ENCODE measurements around the gene GLCE.

DNA sequence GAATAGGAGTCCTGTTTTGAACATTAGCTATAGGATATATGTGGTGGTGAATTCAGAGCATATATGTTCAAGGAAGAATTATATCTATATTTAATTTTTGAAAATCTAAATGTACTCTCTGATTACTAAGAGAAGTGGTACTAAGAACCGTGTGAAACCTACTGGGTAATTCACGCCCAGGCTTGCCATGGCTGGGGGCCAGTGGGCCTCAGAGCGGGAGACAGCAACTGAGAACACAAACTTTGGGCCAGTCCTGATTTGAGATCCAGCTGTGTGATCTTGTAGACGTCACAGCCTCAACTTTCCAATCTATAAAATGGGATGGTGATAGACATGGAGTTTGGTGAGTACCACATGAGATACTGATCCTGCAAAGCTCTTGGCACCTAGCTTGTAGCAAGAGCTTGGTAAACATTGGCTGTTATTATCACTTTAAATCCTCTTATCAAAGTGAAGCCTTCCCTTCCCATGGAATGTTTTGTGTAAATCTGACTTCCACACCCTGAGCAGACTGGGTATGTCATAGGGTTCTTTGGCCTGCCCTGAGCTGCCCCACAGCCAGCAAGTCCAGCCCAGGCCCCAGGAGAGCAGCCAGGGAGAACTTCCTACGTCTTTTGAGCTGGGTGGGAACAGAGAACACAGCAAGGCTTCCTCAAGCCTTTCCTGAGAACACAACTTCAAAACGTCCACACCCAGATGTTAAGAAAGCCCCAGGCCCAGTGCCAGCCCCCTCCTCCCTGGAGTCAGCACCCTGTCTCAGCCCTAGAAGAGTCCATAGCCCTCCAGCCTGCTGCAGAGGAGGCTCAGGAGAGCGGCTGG, 130.1 kb downstream of the GLCE start:
- TF ChIP-seq, protein P1, sequence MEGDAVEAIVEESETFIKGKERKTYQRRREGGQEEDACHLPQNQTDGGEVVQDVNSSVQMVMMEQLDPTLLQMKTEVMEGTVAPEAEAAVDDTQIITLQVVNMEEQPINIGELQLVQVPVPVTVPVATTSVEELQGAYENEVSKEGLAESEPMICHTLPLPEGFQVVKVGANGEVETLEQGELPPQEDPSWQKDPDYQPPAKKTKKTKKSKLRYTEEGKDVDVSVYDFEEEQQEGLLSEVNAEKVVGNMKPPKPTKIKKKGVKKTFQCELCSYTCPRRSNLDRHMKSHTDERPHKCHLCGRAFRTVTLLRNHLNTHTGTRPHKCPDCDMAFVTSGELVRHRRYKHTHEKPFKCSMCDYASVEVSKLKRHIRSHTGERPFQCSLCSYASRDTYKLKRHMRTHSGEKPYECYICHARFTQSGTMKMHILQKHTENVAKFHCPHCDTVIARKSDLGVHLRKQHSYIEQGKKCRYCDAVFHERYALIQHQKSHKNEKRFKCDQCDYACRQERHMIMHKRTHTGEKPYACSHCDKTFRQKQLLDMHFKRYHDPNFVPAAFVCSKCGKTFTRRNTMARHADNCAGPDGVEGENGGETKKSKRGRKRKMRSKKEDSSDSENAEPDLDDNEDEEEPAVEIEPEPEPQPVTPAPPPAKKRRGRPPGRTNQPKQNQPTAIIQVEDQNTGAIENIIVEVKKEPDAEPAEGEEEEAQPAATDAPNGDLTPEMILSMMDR (IDR thresholded peaks at IDR 0.05) = no peak
- TF ChIP-seq POLR2AphosphoS5 (IDR thresholded peaks at IDR 0.05) (no peak), EP300 (IDR thresholded peaks at IDR 0.05) (no peak), POLR2A (IDR thresholded peaks at IDR 0.05) (no peak)
